Subcutaneous adipose tissue (tissue), 4 donors: ENCODE results near the gene NRG4. TPM values are rescaled to one million over a fixed set of nuclear protein-coding genes. Genes with fewer than 3 reads are reported as not detected.

ENCODE experiments used
- small RNA-seq: library from RNA; depleted of rRNA; stranded (forward); fragments of <200 nt; gene quantifications from one replicate; pipeline ENCODE3, GENCODE V24; 2016
- total RNA-seq, 4 donors: library from RNA; depleted of rRNA; stranded (reverse); fragments of >200 nt; gene quantifications; one replicate each; pipeline ENCODE4 v1.1.0, GENCODE V29; 2016
- TF ChIP-seq, protein P1 (sequence below): fragments of 450-650 bp; IDR thresholded peaks from one replicate; pipeline ENCODE4 v1.5.1; 2016; ENCODE audit warnings: low read depth, mild to moderate bottlenecking, control low read depth, antibody characterized with exemption, moderate library complexity

NRG4 gene
- total RNA-seq, 4 donors from 2014 or later = not detected

DNA sequence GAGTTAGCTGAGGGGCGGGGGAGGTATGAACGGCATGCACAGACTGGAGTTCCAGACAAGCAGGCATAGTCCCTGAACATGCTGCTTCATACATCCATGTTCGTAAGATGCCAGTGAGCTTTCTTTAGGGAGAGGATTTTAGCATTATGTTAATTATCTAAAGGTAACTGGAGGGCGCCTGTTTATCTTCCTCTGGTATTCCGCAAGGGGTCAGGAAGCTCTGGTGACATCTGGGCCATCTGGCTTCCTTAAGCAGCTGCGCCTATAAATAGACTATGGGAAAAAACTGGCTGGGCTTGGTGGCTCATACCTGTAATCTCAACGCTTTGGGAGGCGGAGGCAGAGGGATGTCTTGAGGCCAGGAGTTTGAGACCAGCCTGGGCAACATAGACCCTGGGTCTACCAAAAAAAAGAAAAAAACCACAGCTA, 110.1 kb downstream of the NRG4 start:
- TF ChIP-seq, protein P1, sequence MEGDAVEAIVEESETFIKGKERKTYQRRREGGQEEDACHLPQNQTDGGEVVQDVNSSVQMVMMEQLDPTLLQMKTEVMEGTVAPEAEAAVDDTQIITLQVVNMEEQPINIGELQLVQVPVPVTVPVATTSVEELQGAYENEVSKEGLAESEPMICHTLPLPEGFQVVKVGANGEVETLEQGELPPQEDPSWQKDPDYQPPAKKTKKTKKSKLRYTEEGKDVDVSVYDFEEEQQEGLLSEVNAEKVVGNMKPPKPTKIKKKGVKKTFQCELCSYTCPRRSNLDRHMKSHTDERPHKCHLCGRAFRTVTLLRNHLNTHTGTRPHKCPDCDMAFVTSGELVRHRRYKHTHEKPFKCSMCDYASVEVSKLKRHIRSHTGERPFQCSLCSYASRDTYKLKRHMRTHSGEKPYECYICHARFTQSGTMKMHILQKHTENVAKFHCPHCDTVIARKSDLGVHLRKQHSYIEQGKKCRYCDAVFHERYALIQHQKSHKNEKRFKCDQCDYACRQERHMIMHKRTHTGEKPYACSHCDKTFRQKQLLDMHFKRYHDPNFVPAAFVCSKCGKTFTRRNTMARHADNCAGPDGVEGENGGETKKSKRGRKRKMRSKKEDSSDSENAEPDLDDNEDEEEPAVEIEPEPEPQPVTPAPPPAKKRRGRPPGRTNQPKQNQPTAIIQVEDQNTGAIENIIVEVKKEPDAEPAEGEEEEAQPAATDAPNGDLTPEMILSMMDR = no peak

DNA sequence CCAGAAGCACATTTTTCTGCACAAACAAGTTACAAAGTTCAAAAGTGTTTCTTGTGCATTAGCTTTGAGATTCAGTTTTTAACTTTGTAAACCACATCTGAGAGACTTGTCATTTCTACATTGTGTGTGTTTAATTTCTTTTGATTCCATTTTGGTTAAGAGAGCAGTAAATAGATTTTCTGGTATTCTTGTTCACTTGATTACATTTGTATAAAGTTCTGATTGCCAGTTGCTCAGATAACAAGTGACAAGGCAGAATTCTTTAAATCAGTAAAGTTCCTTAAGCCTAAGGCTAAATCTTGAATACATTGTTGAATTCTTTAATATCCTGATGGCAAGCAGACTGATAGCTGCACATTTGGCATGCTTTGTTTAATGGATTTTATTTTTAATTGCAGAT, 111.6 kb downstream of the NRG4 start:
- TF ChIP-seq, protein P1 = no peak

DNA sequence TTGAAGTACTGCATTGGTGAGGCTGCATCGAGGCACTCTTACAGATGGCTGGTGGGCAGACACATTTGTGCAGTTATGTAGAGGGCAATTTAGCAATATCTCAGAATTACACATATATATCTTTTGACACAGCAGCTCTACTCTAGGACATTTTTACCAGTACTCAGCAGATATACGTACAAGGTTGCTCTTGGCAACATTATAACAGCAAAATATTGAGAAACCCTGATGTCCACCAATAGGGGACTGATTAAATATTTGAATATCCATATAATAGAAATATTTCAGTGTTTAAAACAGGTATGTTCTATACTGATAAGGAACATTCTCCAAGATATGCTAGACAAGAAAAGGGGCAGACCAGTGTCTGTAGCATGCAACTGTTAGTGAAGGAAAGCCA, 116.5 kb downstream of the NRG4 start:
- TF ChIP-seq, protein P1 = no peak

DNA sequence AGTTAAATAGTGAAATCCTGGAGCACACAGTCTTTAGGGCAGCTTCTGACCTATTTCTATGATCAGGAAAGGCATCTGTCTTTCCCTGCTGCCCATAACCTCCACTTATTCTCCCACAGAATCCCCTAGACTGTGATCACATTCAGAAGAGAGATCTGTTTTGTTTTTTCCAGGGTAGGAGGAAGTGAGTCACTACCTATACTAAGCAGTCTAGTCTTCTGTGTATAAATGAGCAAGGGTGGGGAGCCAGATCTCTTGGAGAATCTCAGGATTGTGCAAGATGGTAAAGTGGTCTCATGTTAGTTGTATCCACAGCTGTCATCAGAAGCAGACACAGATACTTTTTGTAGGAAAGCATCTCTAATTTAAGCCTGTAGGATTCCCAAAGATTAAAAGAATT, 120.3 kb downstream of the NRG4 start:
- TF ChIP-seq, protein P1 = no peak

Small RNA genes lying within 50 kb of the gene (small RNA-seq; reads per million reads assigned to genes)
- not detected for gene RN7SL510P

Other genes starting within 250 kb of the NRG4 start
- 10 to 100 TPM; 40.5 to 67.7 (median 51.8) TPM for gene UBE2Q2, start 169.0 kb downstream of the NRG4 start, total RNA-seq
- 10 to 100 TPM; 12.6 to 14.8 (median 13.4) TPM for gene FBXO22, start 108.5 kb downstream of the NRG4 start, total RNA-seq
- gene TMEM266, start 47.6 kb upstream of the NRG4 start, total RNA-seq = 1 to 10 TPM in 1 of 4 donors, under 1 TPM in 1, not detected in 2; 0.75 to 5.4 TPM